GM20431 (cell line): ENCODE results near the gene TANGO6.
"Not testable (repeated sequence)": the region's sequence is repeated elsewhere in the genome, so short reads cannot be mapped to it uniquely, and the experiment has no call there.

ENCODE experiments used
- in situ Hi-C: fragments of 300-500 bp; cut with MseI, MboI; formaldehyde crosslinking; loops from one replicate; pipeline ENCODE4 v1.15.0; 2020; ENCODE audit warnings: low sequenced_read_pairs; ENCODE audit not compliant: unreplicated experiment

Gene TANGO6

DNA sequence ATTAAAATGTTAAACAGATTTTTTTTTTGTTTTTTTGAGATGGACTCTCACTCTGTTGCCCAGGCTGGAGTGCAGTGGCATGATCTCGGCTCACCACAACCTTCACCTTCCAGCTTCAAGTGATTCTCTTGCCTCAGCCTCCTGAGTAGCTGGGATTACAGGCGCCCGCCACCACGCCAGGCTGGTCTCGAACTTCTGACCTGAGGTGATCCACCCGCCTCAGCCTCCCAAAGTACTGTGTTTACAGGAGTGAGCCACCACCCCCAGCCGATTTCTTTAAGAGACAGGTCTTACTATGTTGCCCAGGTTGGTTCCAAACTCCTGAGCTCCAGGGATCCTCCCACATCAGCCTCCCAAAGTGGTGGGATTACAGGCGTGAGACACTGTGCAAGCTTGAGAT lies 281.1 kb downstream of the TANGO6 start:
- in situ Hi-C loops: loop anchor here (25.0 kb wide), 3 partner anchors 237 to 587 kb away; partner anchors contain the start of gene ZFP90

DNA sequence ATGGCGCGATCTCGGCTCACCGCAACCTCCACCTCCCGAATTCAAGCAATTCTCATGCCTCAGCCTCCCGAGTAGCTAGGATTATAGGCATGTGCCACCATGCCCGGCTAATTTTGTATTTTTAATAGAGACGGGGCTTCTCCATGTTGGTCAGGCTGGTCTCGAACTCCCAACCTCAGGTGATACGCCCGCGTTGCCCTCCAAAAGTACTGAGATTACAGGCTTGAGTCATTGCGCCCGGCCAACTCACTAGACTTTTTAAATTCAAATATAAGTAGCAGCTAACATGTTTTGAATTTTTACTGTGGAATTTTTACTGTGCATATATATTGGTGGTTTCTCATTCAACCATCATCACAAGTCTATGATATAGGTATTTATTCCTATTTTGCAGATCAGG lies 281.6 kb downstream of the TANGO6 start:
- in situ Hi-C loops: loop anchor here (25.0 kb wide), 3 partner anchors 238 to 588 kb away; partner anchors contain the start of gene ZFP90

DNA sequence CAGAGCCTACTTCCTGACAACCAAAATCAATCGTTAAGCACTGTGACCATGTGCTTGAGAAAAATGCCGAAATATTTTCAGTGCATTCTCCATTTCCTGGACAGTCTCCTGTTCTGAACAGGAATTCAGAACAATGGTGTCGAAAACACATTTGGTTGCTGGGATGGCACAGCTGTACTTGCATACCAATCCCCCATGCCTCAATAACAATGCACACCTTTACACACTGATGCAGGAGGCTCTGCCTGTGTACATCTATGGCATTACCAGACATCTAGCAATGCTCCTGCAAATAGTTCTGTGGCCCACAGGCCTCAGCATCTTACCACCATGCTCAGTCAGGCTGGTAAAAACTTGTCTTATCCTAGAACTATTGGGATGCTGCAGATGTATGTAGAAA lies 282.9 kb downstream of the TANGO6 start:
- in situ Hi-C loops: no loop called here

DNA sequence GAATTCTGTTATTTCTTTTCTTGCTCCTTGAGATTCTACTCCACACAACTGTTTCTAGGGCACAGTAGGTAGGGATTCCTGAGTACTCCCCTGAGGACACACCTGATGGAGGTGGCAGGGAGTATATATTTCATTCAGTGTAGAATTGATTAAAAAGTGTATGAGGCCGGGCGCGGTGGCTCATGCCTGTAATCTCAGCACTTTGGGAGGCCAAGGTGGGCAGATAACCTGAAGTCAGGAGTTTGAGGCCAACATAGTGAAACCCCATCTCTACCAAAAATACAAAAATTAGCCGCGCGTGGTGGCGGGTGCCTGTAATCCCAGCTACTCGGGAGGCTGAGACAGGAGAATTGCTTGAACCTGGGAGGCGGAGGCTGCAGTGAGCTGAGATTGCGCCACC lies 283.5 kb downstream of the TANGO6 start:
- in situ Hi-C loops: not testable (repeated sequence)

DNA sequence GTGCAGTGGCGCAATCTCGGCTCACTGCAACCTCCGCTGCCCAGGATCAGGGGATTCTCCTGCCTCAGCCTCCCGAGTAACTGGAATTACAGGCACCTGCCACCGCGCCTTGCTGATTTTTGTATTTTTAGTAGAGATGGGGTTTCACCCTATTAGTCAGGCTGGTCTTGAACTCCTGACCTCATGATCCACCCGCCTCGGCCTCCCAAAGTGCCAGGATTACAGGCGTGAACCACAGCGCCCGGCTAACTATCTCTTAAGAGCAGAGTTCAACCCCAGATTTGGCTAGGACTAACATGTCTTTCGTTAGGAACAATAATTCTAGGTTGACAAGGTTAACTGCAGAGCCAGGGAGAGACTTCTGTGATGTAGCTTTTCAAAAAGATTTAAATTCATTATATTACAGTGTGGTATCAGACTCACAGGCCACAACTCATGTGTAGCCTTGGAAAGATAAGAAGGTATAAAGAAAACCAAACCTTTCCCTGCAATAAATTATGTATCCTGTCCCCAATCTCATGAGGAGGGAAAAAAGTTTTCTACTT lies 284.7 kb downstream of the TANGO6 start:
- in situ Hi-C loops: no loop called here

DNA sequence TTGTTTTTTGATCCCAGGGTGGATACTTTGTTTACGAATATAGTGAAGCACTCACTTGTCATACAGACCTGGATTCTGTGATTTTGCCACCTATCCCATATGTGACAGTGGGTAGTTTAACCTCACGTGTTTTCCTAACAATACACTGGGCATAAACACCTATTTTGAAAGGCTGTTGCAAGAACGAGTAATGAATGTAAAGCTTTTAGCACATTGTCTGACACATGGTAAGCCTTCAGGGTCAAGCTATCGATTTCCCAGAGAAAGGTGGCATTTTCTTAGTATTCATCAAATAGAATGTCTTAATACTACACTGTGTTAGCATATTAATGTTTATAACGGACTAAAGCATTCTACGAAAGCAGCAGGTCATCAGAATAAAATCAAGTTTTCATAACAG lies 287.1 kb downstream of the TANGO6 start:
- in situ Hi-C loops: no loop called here

DNA sequence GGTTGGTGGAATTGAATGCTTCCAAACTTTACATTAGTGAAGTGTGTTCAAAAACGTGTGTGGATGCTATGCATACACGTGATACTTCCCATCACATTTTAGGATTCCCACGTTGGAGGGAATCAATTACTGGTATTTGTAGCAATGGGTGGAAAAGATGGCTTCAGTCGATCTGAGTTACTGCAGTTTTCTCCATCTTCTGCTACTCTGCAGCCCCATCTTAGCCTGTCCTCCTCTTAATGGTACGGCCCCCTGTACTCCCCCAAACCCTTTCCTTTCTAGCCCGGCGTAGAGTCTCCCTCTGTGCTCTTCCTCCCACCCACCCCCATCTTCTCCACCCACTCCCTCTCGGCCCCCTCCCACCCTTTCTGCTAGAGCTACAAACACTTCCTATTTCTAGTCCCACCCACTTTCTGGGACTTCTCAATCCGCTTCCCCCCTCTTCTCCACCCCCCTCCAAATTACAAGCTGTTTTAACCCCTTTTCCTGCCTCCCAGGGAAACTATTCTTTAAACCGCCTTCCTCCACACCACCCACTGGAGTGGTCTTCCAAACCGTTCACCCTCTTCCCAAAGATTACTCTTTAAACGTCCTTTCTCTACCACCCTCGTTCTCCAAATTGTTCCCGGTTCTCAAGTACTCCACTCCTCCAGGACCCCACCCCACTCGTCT lies 288.0 kb downstream of the TANGO6 start:
- in situ Hi-C loops: no loop called here

DNA sequence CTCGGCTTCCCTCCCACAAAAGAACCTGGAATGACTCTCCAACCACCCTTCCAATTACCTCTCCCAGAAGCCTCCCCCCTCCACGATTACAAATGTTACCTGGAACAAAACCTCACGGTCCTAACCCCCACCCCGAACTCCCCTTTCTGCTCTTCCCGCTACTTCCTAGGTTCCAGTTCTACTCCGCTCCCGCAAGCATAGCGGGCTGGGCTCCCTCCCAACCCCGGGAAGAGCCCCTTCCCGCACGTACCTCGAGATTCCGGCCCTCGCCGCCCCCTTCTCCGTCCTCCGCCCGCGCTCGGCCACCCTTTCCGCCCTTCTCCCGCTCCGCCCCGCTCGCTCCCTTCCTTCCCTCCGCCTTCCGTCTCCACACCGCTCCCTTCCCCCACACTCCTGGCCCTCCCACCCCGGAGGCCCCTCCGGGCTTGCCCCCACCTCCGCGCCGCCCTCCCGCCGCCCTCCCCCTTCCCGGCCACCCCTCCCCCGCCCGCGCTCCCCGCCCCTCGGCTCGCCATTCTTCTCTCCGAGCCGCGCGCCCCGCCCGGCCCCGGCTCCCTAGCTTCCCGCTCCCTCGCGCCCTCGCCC lies 288.6 kb downstream of the TANGO6 start:
- in situ Hi-C loops: no loop called here

DNA sequence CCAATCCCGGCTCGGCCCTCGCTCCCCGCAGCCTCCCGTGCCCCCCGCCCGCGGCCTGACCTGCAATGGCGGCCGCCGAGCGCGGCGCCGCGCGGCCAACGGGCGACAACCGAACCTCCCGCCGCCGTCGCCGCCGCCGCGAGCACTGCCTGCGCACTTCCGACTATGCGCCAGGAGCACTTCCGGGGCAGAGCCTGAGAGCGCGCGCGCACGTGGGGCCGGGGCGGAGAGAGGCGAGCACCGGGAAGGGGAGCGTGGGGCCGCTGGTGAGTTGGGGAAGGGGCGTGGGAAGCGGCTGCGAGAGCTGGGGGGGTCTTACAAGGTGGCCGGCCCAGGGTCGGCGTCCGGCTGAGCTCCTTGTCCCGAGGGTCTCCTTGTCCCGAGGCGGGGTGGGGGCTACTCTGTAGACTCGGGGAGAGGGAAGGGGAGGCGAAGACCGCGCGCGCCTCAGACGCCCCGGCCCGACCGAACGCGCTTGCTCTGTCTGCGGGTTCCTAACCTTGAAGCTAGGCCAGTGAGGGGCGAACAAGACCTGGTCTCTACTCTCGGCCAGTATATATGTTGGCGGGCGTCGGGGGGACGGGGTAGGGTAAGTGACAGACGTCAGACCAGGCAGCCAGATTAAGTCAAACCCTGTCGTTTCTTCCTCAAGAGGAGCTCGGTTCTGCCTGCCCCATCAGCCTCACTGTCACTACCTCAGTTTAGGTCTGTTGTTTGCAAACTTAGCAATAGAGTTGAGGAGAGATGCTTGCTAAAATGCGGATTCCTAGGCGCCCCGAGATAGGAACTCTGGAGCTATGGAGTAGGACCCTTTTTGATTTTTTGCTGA lies 289.3 kb downstream of the TANGO6 start, which contains the start of the genes CHTF8 and UTP4:
TSS of gene CHTF8 (minus strand) at position 165 of the 829 bp plus-strand sequence. CDS start 11,130 bp downstream, outside the sequence.
TSS of gene UTP4 (plus strand) at position 226 of the 829 bp plus-strand sequence. CDS start 811 bp downstream, outside the sequence.
- in situ Hi-C loops: no loop called here

DNA sequence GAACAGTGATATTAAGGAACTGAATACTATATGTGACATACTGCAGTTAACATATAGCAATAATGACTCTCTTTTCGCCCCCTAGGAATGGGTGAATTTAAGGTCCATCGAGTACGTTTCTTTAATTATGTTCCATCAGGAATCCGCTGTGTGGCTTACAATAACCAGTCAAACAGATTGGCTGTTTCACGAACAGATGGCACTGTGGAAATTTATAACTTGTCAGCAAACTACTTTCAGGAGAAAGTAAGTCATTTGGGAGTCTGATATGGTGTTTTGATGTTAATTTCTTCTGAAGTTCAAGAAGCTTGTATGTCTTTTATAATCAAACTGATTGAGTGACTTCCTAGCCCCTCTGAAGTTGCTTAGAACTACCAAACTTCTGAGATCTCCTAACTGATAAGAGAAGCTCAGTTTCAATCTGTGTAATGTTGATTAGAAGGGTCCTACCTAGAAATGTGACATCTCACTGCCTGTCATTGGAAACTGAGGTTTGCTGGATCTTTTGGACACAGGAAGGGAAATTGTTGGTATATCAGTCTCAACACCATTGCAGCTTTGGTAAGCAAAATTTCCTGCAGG lies 290.1 kb downstream of the TANGO6 start:
- in situ Hi-C loops: no loop called here
